SK-N-SH treated with all-trans-retinoic acid at 6 μM for 48 hours (cell line): Measurements from ENCODE around the gene IL18R1.

Source experiments
- ATAC-seq: fragments of 200-7000 bp; cut with Tn5 transposase; 3 replicates; pipeline ENCODE4 v1.9.1; 2020; ENCODE audit warnings: mild to moderate bottlenecking, moderate library complexity
- ARNTL ChIP-seq: fragments of 450-650 bp; formaldehyde crosslinking; IDR thresholded peaks from 2 replicates; pipeline ENCODE4 v1.5.0; 2020; ENCODE audit warnings: low read depth, mild to moderate bottlenecking, moderate library complexity, borderline replicate concordance
- BACH2 ChIP-seq: fragments of 250-450 bp; sonication (Bioruptor Pico); IDR thresholded peaks from 2 replicates; pipeline ENCODE4 v1.9.0; 2021; ENCODE audit warnings: mild to moderate bottlenecking, borderline replicate concordance
- CREB5 ChIP-seq: fragments of 250-450 bp; sonication (Bioruptor Pico); IDR thresholded peaks from 2 replicates; pipeline ENCODE4 v1.5.1; 2020; ENCODE audit warnings: low read depth, mild to moderate bottlenecking, moderate library complexity
- CSDC2 ChIP-seq: fragments of 250-450 bp; sonication (Bioruptor Pico); IDR thresholded peaks from 2 replicates; pipeline ENCODE4 v1.5.0; 2020; ENCODE audit warnings: mild to moderate bottlenecking, moderate library complexity
- ESRRG ChIP-seq: fragments of 250-450 bp; sonication (Bioruptor Pico); IDR thresholded peaks from 2 replicates; pipeline ENCODE4 v1.6.1; 2021; ENCODE audit warnings: mild to moderate bottlenecking
- GLIS3 ChIP-seq: fragments of 250-450 bp; sonication (Bioruptor Pico); IDR thresholded peaks from 2 replicates; pipeline ENCODE4 v1.5.0; 2020; ENCODE audit warnings: mild to moderate bottlenecking, moderate library complexity
- ISL1 ChIP-seq: fragments of 250-450 bp; sonication (Bioruptor Pico); IDR thresholded peaks from 2 replicates; pipeline ENCODE4 v2.1.2; 2022; ENCODE audit warnings: mild to moderate bottlenecking, moderate library complexity
- OSR1 ChIP-seq: fragments of 250-450 bp; sonication (Bioruptor Pico); IDR thresholded peaks from 2 replicates; pipeline ENCODE4 v1.8.0; 2022; ENCODE audit warnings: moderate library complexity, mild to moderate bottlenecking, inconsistent platforms
- PATZ1 ChIP-seq: fragments of 250-450 bp; sonication (Bioruptor Pico); IDR thresholded peaks from 2 replicates; pipeline ENCODE4 v1.8.0; 2020; ENCODE audit warnings: mild to moderate bottlenecking, moderate library complexity, borderline replicate concordance
- POU6F1 ChIP-seq: fragments of 250-450 bp; sonication (Bioruptor Pico); IDR thresholded peaks from 2 replicates; pipeline ENCODE4 v1.8.0; 2021; ENCODE audit warnings: low read depth, mild to moderate bottlenecking, moderate library complexity, borderline replicate concordance
- PPARA ChIP-seq: fragments of 250-450 bp; sonication (Bioruptor Pico); IDR thresholded peaks from 2 replicates; pipeline ENCODE4 v1.5.0; 2020; ENCODE audit warnings: mild to moderate bottlenecking, borderline replicate concordance
- RARB ChIP-seq: fragments of 250-450 bp; sonication (Bioruptor Pico); IDR thresholded peaks from 2 replicates; pipeline ENCODE4 v1.8.0; 2021; ENCODE audit warnings: mild to moderate bottlenecking, moderate library complexity
- SNAI2 ChIP-seq: fragments of 250-450 bp; sonication (Bioruptor Pico); IDR thresholded peaks from 2 replicates; pipeline ENCODE4 v1.5.0; 2020; ENCODE audit warnings: mild to moderate bottlenecking, moderate library complexity
- TCF4 ChIP-seq: fragments of 250-450 bp; sonication (Bioruptor Pico); IDR thresholded peaks from 2 replicates; pipeline ENCODE4 v1.8.0; 2021; ENCODE audit warnings: mild to moderate bottlenecking, moderate library complexity, borderline replicate concordance
- TSHZ2 ChIP-seq: fragments of 250-450 bp; sonication (Bioruptor Pico); IDR thresholded peaks from 2 replicates; pipeline ENCODE4 v1.5.0; 2020; ENCODE audit warnings: mild to moderate bottlenecking, moderate library complexity
- ZC3H10 ChIP-seq: fragments of 250-450 bp; sonication (Bioruptor Pico); IDR thresholded peaks from 2 replicates; pipeline ENCODE4 v1.5.1; 2021; ENCODE audit warnings: mild to moderate bottlenecking, moderate library complexity
- ZFP3 ChIP-seq: fragments of 250-450 bp; sonication (Bioruptor Pico); IDR thresholded peaks from 2 replicates; pipeline ENCODE4 v1.5.0; 2020; ENCODE audit warnings: mild to moderate bottlenecking, moderate library complexity
- ZFP30 ChIP-seq: fragments of 450-650 bp; formaldehyde crosslinking; IDR thresholded peaks from 2 replicates; pipeline ENCODE4 v1.5.0; 2022; ENCODE audit warnings: mild to moderate bottlenecking, moderate library complexity
- ZNF565 ChIP-seq: fragments of 450-650 bp; formaldehyde crosslinking; conservative IDR thresholded peaks from 2 replicates; pipeline ENCODE4 v1.5.0; 2020; ENCODE audit warnings: low read depth, mild to moderate bottlenecking, moderate library complexity
- ZNF8 ChIP-seq: fragments of 450-650 bp; formaldehyde crosslinking; IDR thresholded peaks from 2 replicates; pipeline ENCODE4 v1.5.0; 2020; ENCODE audit warnings: mild to moderate bottlenecking, moderate library complexity

The IL18R1 gene

GRCh38 chr2:102434655-102435381, 79.2 kb downstream of the IL18R1 start:
- no peak for TF ChIP-seq CREB5 (CRISPR knock-in tag)
- no peak for TF ChIP-seq GLIS3 (CRISPR knock-in tag)
- no peak for TF ChIP-seq ZNF565 (CRISPR knock-in tag)
- TF ChIP-seq ZFP30 = no peak
- TF ChIP-seq PPARA (CRISPR knock-in tag) = no peak
- no peak for TF ChIP-seq ZNF8 (CRISPR knock-in tag)
- no peak for TF ChIP-seq ZC3H10 (CRISPR knock-in tag)
- no peak for TF ChIP-seq TSHZ2 (CRISPR knock-in tag)
- no peak for TF ChIP-seq BACH2 (CRISPR knock-in tag)
- no peak for TF ChIP-seq CSDC2 (CRISPR knock-in tag)
- ATAC-seq = no peak

GRCh38 chr2:102435741-102436140, 80.1 kb downstream of the IL18R1 start:
- ATAC-seq = no peak
- TF ChIP-seq ESRRG (CRISPR knock-in tag) (no peak), ARNTL (CRISPR knock-in tag) (no peak), ZNF565 (CRISPR knock-in tag) (no peak), ZFP3 (CRISPR knock-in tag) (no peak), ISL1 (no peak), CREB5 (CRISPR knock-in tag) (no peak), ZC3H10 (CRISPR knock-in tag) (no peak), TCF4 (CRISPR knock-in tag) (no peak)
- TF ChIP-seq, all 23 proteins: peak for 0

GRCh38 chr2:102436323-102436722, 80.7 kb downstream of the IL18R1 start:
- ATAC-seq = no peak

More at GRCh38 chr2:102436323-102436722, 80.7 kb downstream of the IL18R1 start:
- TF ChIP-seq PATZ1 (CRISPR knock-in tag) (no peak), ZFP3 (CRISPR knock-in tag) (no peak), POU6F1 (CRISPR knock-in tag) (no peak), SNAI2 (CRISPR knock-in tag) (no peak), RARB (CRISPR knock-in tag) (no peak), TCF4 (CRISPR knock-in tag) (no peak), ZNF8 (CRISPR knock-in tag) (no peak), OSR1 (no peak)
